Hepatocyte (in vitro differentiated cells): ENCODE results near the gene SORCS2.

Experiments used
- CTCF ChIP-seq: fragments of 200-600 bp; sonication (generic); IDR thresholded peaks from 2 replicates; pipeline ENCODE4 v1.5.1; 2016; ENCODE audit warnings: antibody characterized with exemption, mild to moderate bottlenecking; ENCODE audit not compliant: poor library complexity
- EZH2 ChIP-seq: fragments of 200-600 bp; sonication (generic); IDR thresholded peaks from 2 replicates; pipeline ENCODE4 v1.6.1; 2016; ENCODE audit warnings: antibody characterized with exemption, mild to moderate bottlenecking, borderline replicate concordance

GRCh38 chr4:7254736-7255487, 62.6 kb downstream of the SORCS2 start:
- TF ChIP-seq EZH2 (no peak), CTCF (no peak)
